ENCODE measurements around the gene NRP1.

- TF ChIP-seq CTCF (IDR thresholded peaks at IDR 0.05) = no peak
- TF ChIP-seq POLR2A (IDR thresholded peaks at IDR 0.05) = no peak
- TF ChIP-seq EP300 (IDR thresholded peaks at IDR 0.05) = no peak
Measured at GRCh38 chr10:33212061-33212748, 122.3 kb downstream of the NRP1 start.
